Hepatocyte (in vitro differentiated cells): ENCODE results near the gene SLC8A2.

ENCODE experiments used
- EZH2 ChIP-seq: fragments of 200-600 bp; sonication (generic); IDR thresholded peaks from 2 replicates; pipeline ENCODE4 v1.6.1; 2016; ENCODE audit warnings: antibody characterized with exemption, mild to moderate bottlenecking, borderline replicate concordance
- EZH2phosphoT487 ChIP-seq: fragments of 200-600 bp; sonication (generic); IDR thresholded peaks from one replicate; pipeline ENCODE4 v1.6.1; 2018; ENCODE audit warnings: antibody characterized with exemption, mild to moderate bottlenecking, low read depth, moderate library complexity; ENCODE audit not compliant: unreplicated experiment, severe bottlenecking
- TF ChIP-seq, protein P1 (sequence below): fragments of 200-600 bp; sonication (generic); IDR thresholded peaks from 2 replicates; pipeline ENCODE4 v1.5.1; 2016; ENCODE audit warnings: antibody characterized with exemption, mild to moderate bottlenecking; ENCODE audit not compliant: poor library complexity

DNA sequence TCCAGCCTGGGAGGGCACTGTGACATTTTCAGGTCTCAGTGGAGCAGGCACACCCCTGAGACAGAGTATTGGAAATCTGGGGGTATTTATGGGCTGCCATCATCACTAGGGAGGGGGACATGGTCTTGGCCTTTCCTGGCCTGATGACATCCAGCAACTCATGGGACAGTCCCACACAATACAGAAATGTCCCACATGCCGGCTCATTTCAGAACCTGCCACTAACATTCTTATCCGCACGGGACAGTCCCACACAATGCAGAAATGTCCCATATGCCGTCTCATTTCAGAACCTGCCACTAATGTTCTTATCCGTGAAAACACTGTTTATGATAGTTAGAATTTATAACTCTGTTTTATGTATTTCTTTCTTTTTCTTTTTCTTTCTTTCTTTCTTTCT, 9.8 kb downstream of the SLC8A2 start:
- TF ChIP-seq, protein P1, sequence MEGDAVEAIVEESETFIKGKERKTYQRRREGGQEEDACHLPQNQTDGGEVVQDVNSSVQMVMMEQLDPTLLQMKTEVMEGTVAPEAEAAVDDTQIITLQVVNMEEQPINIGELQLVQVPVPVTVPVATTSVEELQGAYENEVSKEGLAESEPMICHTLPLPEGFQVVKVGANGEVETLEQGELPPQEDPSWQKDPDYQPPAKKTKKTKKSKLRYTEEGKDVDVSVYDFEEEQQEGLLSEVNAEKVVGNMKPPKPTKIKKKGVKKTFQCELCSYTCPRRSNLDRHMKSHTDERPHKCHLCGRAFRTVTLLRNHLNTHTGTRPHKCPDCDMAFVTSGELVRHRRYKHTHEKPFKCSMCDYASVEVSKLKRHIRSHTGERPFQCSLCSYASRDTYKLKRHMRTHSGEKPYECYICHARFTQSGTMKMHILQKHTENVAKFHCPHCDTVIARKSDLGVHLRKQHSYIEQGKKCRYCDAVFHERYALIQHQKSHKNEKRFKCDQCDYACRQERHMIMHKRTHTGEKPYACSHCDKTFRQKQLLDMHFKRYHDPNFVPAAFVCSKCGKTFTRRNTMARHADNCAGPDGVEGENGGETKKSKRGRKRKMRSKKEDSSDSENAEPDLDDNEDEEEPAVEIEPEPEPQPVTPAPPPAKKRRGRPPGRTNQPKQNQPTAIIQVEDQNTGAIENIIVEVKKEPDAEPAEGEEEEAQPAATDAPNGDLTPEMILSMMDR: no peak
- TF ChIP-seq EZH2 (no peak), EZH2phosphoT487 (no peak)
